AG09319 (cell line): ENCODE measurements around the gene FOSL1.
A peak's percentile ranks its signal among the peaks of the same experiment; 100 is the strongest.

Experiments used
- DNase-seq: peaks from one replicate; pipeline ENCODE4 v3.0.0-alpha.2; 2010; ENCODE audit warnings: low read depth; ENCODE audit errors: extremely low read depth
- TF ChIP-seq, protein P1 (sequence below): IDR thresholded peaks from 2 replicates; pipeline ENCODE4 v1.5.1; 2011; ENCODE audit warnings: low read depth, mild to moderate bottlenecking, inconsistent platforms, low read length, moderate library complexity

The FOSL1 gene

DNA sequence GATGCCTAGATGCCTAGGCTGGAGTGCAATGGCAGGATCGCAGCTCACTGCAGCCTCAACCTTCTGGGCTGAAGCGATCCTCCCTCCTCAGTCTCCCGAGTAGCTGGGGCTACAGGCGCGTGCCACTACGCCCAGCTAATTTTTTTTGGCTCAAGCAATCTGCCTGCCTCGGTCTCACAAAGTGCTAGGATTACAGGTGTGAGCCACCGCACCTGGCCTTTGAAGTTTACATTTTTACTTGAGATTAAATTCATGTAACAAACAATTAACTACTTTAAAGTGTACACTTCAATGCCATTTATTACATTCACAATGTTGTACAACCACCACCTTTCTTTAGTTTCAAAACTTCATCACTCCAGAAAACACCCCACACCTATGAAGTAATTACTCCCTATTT lies 3.5 kb upstream of the FOSL1 start:
- no peak for DNase-seq
- TF ChIP-seq, protein P1, sequence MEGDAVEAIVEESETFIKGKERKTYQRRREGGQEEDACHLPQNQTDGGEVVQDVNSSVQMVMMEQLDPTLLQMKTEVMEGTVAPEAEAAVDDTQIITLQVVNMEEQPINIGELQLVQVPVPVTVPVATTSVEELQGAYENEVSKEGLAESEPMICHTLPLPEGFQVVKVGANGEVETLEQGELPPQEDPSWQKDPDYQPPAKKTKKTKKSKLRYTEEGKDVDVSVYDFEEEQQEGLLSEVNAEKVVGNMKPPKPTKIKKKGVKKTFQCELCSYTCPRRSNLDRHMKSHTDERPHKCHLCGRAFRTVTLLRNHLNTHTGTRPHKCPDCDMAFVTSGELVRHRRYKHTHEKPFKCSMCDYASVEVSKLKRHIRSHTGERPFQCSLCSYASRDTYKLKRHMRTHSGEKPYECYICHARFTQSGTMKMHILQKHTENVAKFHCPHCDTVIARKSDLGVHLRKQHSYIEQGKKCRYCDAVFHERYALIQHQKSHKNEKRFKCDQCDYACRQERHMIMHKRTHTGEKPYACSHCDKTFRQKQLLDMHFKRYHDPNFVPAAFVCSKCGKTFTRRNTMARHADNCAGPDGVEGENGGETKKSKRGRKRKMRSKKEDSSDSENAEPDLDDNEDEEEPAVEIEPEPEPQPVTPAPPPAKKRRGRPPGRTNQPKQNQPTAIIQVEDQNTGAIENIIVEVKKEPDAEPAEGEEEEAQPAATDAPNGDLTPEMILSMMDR, result no peak

DNA sequence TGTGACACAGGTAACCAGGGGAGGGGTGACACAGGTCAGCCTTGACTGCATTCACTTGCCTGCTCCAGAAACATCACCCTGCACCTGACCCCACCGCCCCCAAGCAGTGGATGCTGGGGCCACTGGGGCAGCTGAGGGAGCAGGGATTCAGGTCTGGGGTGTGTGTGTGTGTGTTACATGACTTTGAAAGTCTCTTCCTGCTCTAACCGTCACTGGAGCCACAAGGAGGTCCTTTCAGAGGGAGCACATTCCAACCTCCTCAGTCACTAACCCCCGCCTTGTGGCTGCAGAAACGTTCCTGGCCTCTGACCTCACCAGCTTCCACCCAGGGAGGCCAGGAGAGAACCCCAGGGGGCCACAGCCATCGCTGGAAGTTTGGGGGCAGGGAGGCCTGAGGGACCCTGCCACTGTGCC lies 2.9 kb upstream of the FOSL1 start:
- DNase-seq, result peak; percentile 60
- TF ChIP-seq, protein P1, result no peak

DNA sequence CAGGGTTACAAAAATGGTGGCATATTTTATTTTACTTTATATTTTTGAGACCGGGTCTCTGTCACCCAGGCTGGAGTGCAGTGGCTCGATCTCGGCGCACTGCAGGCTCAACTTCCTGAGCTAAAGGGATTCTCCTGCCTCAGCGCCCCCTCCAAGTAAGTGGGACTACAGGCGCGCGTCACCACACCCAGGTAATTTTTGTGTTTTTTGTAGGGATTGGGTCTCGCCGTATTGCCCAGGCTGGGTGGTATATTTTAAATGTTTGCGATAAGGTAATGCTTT lies 652 bp upstream of the FOSL1 start:
- TF ChIP-seq, protein P1, result no peak
- no peak for DNase-seq

DNA sequence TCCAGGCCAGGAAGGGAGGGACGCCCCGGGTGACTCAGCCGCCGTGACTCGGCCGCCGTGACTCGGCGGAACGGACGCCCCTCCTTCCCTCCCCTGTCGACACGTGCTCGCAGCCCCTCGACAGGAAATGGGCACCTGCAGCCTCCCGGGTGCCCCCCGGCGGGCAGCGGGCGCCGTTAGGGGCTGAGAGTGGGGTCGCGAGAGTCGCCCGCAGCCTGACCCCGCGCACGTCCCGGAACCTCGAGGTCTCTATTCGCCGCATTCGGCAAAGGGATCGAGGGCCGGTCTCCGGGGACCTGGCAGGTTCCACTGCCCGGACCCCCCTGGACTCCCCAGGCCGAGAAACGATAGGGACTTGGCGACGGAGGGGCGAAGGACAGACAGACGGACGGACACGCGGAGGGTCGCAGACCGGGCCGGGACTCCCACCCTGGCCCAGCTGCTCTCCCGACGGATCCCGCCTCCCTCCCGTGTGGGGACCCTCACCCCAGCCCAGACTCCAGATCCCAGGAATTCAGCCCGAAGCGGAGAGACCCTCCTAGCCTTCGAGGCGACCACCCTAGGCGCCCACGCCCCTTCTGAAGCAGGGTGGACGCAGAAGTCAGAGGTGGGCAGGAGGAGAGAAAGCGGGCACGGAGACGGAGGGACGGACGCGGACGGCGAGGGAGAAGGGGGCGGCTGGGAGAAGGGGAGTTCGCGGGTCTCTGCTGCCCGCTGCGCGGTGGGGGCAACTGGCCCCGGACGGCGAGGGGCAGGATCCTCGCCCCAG lies 648 bp downstream of the FOSL1 start:
- DNase-seq, result peak; percentile 64
- TF ChIP-seq, protein P1, result no peak; the same call in 1 of the 2 replicates

DNA sequence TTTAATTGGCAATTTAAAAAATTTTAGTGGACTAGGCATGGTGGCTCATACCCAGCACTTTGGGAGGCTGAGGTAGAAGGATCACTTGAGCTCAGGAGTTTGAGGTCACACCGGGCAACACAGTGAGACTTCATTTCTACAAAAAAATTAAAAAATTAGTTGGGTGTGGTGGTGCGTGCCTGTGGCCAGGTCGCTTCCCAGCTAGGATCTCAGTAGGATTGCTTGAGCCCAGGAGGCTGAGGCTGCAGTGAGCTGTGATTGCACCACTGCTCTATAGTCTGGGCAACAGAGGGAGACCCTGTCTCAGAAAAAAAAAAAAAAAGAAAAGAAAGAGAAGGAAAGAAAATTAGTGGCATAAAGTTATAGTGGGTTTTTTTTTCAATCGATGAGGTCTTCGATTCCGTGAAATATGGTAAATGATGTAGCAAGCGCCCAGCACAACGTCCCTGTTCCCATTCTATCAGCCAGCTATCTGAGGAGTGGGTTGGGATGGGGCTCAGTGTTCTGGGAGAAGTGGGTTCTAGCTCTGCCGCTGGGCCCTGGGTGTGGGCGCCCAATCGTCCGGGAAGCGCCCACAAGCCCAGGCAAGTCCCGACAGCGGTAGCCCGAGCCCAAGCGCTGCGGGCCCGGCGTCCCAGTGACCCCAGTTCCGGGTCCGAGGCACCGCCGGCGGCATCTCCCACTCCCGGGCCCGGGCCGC lies 1.4 kb downstream of the FOSL1 start:
- TF ChIP-seq, protein P1, result no peak
- no peak for DNase-seq

DNA sequence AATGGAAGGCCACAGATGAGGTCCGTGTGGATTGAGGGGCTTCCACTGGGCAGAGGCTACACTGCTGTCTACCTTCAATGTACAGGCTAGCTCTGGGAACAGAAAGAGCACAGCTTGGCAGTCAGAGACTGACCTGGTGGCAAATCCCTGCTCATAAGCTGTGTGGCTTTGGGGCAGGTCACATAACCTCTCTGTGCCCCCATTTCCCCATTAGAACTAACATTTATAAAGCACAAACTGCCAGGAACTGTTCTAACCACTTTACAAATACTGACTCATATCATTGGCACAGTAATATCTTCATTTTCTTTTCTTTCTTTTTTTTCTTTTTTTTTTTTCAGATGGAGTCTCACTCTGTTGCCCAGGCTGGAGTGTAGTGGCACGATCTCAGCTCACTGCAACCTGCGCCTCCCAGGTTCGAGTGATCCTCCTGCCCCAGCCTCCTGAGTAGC lies 3.1 kb downstream of the FOSL1 start:
- DNase-seq, result no peak
- TF ChIP-seq, protein P1, result no peak
